ENCODE measurements around the gene PTBP3.
"Not testable (repeated sequence)": the region's sequence is repeated elsewhere in the genome, so short reads cannot be mapped to it uniquely, and the experiment has no call there.

Gene PTBP3

DNA sequence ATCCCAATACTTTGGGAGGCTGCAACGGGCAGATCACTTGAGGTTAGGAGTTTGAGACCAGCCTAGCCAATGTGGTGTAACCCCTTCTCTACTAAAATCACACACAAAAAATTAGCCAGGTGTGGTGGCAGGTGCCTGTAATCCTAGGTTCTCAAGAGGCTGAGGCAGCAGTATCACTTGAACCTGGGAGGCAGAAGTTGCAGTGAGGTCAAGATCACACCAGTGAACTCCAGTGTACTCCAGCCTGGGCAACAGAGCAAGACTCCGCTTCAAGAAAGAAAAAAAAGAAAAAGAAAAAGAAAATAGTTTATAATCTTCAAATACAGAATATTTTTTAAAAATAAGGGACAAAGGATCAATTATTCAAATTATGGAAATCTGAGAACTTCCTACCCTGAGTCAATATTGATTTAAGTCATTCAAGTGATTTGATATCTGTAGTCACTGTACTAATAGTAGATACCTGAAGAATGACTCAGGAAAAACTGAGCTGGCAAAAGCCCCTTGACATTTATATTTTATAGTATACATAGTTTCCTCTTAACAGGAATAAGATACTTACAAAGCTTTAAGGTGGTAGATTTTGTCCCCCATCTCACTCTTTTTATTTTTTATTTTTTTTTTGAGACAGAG is 61.8 kb downstream of the PTBP3 start:
- no peak for DNase-seq (ENCODE audit: low read depth in 2 of 2)

DNA sequence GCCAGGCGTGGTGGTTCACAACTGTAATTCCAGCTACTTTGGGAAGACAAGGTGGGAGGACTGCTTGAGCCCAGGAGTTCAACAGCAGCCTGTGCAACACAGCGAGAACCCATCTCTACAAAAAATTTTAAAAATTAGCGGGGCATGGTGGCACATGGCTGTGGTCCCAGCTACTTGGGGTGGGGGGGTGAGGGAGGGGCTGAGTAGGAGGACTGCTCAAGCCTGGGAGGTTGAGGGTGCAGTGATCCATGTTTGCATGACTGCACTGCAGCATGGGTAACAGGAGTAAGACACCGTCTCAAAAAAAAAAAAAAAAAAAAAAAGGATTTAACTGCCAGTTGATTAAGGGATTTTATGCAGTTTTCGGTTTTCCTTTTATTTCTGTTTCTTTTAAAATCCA is 65.0 kb downstream of the PTBP3 start:
- no peak for DNase-seq (ENCODE audit: low read depth in 2 of 2)

DNA sequence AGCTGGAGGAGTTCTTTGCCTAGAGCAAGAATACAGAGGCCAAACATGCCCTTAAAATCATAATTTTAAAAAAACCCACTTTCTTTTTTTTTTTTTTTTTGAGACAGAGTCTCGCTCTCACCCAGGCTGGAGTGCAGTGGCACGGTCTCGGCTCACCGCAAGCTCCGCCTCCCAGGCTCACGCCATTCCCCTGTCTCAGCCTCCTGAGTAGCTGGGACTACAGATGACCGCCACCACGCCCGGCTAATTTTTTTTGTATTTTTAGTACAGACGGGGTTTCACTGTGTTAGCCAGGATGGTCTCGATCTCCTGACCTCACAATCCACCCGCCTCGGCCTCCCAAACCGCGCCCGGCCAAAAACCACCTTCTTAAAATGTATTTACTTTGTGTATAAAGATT is 66.3 kb downstream of the PTBP3 start:
- not testable (repeated sequence) for DNase-seq (ENCODE audit: low read depth in 2 of 2)

DNA sequence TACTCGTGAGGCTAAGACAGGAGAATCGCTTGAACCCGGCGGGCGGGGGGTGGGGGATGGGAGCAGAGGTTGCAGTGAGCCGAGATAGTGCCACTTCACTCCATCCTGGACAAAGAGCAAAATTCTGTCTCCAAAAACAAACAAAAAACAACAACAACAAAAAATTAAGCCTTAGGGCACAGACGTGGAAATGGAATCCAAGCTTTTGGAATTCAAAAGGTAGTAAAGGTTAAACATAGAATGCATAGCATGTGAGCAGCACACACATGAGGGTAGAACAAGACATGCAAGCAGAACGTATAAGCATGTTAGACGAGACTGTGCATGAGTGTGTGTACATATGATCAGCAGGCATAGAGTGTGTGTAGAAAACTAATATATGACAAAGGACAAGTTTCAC is 68.0 kb downstream of the PTBP3 start:
- DNase-seq (ENCODE audit: low read depth in 2 of 2): no peak

- no peak for DNase-seq (ENCODE audit: low read depth in 2 of 2)
Measured at GRCh38 chr9:112262577-112262976, 70.8 kb downstream of the PTBP3 start.

DNA sequence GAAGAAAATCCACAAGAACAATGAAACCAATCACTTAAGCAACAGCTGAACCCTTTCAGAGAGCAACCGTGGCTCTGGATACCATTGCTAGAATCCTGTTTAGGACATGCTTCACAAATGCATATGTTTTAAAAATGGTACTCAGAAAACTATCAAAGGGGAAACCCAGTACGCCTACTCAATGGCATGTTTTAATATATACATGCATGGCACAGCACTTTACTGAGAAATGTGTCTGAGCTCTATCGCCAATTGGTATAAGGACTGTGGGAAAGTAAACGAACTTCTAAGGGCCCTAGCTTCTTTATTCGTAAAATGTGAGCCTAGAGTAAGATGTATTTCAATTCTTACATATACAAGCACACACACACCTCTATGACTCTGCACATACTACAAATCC is 72.3 kb downstream of the PTBP3 start:
- no peak for DNase-seq (ENCODE audit: low read depth in 2 of 2)

DNA sequence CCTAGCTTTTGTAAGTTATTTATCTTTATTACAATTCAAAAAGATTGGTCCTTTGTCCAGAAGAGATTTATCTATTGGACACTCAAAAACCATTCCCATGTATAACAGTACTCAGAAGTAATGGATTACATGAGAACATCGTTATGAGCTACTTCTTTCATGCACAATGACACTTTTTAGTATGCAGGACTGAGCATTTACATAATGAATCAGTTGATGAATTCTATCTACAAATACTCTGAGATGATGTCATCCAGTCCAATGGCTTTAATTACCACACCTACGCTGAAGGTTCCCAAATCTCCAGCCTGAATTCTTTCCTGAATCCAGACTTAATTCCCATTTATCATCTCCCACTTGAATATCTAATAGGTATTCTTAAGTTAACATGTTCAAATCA is 75.3 kb downstream of the PTBP3 start:
- no peak for DNase-seq (ENCODE audit: low read depth in 2 of 2)

- no peak for DNase-seq (ENCODE audit: low read depth in 2 of 2)
Measured at GRCh38 chr9:112252194-112252593, 81.2 kb downstream of the PTBP3 start.

GRCh38 chr9:112249277-112249676 is 84.1 kb downstream of the PTBP3 start:
- DNase-seq (ENCODE audit: low read depth in 2 of 2): no peak

DNA sequence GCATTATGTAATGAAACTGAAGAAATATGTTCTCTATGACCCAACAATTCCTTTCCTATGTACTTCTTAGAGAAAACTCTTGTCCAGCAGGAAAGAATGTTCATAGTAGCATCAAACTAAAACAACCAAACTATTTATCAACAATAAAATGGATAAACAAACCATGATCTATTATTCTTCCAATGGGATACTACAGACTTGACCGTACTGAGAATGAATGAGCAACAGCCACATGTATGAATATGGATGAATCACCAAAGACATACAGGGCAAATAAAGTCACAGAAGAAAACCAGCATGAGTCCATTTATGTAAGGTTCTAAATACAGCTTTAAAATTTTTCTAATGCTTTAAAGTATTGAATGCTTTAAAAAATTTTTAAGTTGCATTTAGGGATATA is 84.7 kb downstream of the PTBP3 start:
- no peak for DNase-seq (ENCODE audit: low read depth in 2 of 2)

DNA sequence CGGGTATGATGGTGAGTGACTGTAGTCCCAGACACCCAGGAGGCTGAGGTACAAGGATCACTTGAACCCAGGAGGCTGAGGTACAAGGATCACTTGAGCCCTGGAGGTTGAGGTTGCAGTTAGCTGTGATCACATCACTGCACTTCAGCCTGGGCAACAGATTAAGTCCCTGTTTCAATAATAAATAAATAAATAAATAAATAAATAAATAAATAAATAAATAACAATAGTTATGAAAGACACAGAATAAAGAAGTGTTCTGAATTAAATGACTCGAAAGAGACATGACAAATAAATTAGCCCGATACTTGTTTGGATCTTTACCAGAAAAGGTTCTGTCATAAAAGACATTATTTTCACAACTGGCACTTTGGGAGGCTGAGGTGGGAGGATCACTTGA is 86.3 kb downstream of the PTBP3 start:
- no peak for DNase-seq (ENCODE audit: low read depth in 2 of 2)

DNA sequence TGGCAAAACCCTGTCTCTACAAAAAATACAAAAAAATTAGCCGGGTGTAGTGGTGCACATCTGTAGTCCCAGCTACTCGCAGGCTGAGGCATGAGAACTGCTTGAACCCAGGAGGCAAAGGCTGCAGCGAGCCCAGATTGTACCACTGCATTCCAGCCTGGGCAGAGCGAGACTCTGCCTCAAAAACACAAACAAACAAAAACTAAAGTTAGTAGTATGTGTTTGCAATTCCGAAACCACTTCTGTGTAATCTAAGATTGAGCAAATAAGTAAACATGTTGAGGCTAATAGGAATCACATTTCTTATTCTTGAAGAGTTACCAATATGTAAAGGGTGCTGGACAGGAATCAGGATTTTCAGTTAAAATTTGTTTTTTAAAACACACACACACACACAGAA is 88.3 kb downstream of the PTBP3 start:
- no peak for DNase-seq (ENCODE audit: low read depth in 2 of 2)

- no peak for DNase-seq (ENCODE audit: low read depth in 2 of 2)
Measured at GRCh38 chr9:112242147-112242804, 91.1 kb downstream of the PTBP3 start.

DNA sequence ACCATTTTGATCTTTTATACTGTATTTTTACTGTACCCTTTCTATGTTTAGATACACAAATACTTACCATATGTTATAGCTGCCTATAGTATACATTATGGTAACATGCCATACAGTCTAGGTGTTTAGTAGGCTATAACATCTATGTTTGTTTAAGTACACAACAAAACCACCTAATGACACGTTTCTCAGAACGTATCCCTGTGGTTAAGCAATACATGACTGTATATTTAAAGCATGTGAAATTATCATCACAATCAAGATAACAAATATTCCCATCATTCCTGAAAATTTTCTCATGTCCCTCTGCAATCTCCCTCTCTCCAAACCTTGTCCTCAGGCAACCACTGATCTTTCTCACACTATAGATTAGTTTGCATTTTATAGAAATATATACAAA is 91.9 kb downstream of the PTBP3 start:
- no peak for DNase-seq (ENCODE audit: low read depth in 2 of 2)

- DNase-seq (ENCODE audit: low read depth in 2 of 2): no peak
Measured at GRCh38 chr9:112239708-112240107, 93.7 kb downstream of the PTBP3 start.

DNA sequence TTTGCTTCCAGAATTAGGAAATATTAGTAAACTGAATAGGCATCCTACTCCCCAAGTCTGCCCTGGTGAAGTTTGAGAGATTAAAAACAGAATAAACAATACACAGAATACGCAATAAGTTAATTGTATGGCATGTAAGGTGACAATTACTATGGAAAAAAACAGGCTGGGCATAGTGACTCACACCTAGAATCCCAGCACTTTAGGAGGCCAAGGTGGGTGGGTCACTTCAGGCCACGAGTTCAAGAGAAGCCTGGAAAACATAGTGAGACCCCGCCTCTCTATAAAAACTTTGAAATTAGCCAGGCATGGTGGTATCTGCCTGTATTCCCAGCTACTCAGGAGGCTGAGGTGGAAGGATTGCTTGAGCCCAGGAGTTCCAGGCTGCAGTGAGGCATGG is 94.1 kb downstream of the PTBP3 start:
- no peak for DNase-seq (ENCODE audit: low read depth in 2 of 2)

DNA sequence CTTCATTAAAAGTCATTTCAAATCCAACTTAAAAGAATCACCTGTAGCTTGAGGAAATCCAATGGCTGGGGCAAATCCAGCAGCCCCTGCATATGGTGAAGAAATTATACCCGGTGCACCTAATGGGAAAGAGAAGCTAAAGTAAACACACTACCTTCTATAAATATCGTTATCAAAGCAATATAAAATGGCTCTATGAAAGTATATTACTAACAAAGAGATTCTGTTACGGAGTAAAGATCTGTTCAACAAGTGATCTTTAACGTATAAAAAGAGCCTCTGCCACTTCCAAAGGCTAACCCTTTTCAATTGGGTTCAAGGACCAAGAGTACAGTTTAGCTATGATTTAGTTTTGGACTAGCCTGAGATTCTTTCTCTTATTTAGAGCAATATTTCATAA is 98.6 kb downstream of the PTBP3 start:
- no peak for DNase-seq (ENCODE audit: low read depth in 2 of 2)

DNA sequence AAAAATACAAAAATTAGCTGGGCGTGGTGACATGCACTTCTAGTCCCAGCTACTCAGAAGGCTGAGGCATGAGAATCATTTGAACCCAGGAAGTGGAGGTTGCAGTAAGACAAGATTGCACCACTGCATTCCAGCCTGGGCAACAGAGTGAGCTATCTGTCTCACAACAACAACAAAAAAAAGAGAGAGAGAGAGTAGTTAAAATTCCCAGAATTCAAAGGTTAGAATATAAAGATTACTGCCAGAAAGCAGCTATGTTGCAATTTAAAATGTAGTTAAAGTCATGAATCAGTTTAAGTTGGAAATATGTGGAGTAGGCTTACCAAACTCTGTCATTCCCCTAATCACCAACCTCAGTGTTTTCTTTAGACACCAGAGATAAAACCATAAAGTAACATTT is 99.7 kb downstream of the PTBP3 start:
- no peak for DNase-seq (ENCODE audit: low read depth in 2 of 2)

DNA sequence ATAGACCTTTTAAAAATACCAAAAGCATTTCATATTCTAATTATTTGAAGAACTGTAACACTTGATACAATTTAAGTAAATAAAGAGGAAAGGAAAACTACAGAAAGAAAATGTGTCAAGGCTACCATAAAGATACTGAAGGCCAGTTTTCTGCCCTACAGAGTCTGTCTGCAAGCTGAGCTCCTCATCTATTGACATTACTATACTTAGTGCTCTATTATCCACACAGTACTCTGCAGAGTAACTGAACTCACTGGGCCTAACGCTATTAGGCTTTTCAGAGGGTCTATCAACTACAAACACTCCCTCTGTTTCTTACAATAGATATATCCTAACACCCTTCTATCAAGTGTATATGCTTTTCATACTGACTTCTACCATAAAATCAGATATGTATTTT is 101.2 kb downstream of the PTBP3 start:
- DNase-seq (ENCODE audit: low read depth in 2 of 2): no peak

GRCh38 chr9:112226091-112226490 is 107.3 kb downstream of the PTBP3 start:
- DNase-seq (ENCODE audit: low read depth in 2 of 2): no peak

- no peak for DNase-seq (ENCODE audit: low read depth in 2 of 2)
Measured at GRCh38 chr9:112224401-112225289, 108.8 kb downstream of the PTBP3 start.

- no peak for DNase-seq (ENCODE audit: low read depth in 2 of 2)
Measured at GRCh38 chr9:112218908-112219307, 114.5 kb downstream of the PTBP3 start.

DNA sequence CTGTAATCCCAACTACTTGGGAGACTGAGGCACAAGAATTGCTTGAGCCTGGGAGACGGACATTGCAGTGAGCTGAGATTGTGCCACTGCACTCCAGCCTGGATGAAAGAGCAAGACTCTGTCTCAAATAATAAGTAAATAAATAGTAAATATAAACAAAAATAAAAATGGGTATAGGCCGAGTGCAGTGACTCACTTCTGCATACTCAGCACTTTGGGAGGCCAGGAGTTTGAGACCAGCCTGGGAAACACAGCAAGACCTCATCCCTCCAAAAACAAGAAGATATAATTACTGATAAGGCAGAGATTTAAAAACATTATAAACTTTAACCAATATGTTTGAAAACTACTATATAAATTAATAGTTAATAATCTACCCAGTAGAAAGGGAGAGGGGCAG is 120.5 kb downstream of the PTBP3 start:
- DNase-seq (ENCODE audit: low read depth in 2 of 2): no peak
